HG02938 (cell line): ENCODE data around the gene SOCS6.
"Not testable (repeated sequence)": the region's sequence is repeated elsewhere in the genome, so short reads cannot be mapped to it uniquely, and the experiment has no call there.

ENCODE experiments used
- ATAC-seq: cut with Tn5 transposase; IDR thresholded peaks from one replicate; pipeline ENCODE4 v1.9.1; 2021; ENCODE audit warnings: mild to moderate bottlenecking, moderate library complexity; ENCODE audit not compliant: unreplicated experiment

Gene SOCS6

DNA sequence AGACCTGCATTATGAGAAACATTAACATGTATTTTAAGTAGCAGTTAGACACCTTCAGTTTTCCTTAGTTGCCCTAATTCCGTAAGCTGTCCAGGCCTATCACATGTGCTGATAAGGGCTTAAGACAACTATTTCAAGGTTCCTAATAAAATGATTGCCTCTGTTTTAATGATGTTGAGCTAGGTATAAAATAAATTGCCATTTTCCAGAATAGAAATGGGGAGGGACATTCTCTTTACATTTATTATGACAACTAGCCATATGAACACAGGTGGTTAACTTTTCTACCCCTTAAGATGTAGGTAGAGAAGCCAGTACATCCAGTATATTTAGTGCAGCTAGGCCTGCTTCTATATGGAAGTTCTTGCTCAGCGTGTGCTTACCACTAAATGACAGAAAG is 65.9 kb downstream of the SOCS6 start:
- no peak for ATAC-seq

DNA sequence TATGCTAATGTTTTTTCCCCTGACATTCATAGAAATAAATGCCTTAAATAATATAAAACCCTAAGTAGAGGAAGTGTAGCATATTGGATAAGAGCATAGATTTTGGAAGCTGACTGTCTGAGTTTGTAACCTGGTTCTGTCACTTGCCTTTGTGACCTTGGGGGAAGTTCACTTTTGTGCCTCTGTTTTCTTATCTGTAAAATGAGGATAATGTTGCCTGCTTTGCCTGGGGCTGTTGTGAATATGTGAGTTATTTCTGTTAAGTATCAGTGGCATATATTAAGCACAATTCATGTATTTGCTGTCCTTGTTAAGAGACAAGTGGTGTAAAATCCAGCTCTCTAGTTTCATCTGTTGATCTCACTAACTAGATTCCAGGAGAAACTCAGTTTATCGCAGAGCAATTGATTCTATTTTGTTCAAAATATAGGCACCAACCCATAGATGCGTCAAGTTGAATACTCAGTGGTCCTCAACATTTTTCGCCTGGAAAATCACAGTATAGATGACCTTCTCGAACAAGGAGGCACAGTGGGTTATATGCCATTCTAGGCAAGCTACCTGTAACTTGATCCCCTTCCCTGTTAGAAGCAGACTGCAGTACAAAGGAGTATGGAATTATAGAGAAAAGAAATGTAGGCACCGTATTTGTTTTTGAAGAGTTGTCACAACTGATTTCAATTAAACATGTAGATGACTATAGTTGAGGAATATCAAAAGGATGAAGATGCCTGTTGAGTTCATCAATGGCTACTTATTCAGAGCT is 67.0 kb downstream of the SOCS6 start:
- ATAC-seq = no peak

DNA sequence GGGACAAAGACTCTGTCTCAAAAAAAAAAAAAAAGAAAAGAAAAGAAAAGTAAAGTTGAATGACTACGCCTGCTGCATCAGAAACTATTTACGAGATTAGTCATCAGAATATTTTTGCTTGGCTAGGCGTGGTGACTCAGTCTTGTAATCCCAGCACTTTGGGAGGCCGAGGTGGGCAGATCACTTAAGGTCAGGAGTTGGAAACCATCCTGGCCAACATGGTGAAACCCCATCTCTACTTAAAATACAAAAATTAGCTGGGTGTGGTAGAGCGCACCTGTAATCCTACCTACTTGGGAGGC is 69.2 kb downstream of the SOCS6 start:
- peak; percentile 42 for ATAC-seq

DNA sequence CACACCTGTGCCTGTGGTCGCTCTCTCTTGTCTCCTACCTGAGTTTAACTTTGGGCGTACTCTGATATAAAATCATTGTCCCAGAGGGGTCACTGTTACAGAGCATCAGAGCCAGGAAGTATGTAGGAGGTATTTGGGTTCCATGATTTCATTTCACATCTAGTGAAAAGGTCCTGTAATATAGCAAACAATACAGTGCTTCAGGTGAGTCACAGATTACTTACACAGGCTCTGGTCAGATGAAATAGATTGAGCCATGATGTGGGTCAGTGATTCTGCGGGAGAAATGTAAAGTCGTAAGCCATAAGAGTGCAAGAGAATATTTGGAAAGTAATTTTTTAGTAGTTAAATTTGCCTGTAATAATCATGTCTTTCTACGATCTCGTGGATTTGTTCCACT is 70.2 kb downstream of the SOCS6 start:
- ATAC-seq = no peak

DNA sequence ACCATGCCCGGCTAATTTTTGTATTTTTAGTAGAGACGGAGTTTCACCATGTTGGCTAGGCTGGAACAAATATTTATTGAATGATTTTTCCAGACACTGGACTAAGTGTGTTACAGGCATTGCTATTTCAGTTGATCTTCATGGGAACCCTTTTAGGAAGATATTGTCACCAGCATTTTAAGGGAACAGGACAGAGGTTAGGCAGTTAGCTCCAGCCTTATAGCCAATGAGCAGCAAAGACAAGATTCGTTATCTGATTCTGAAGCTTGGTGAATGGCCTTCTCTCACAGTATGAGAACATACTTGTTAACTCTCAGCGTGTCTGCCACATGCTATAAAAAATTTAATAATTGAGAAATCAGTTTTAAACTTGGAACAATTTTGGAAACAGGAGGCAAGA is 73.4 kb downstream of the SOCS6 start:
- ATAC-seq = no peak

DNA sequence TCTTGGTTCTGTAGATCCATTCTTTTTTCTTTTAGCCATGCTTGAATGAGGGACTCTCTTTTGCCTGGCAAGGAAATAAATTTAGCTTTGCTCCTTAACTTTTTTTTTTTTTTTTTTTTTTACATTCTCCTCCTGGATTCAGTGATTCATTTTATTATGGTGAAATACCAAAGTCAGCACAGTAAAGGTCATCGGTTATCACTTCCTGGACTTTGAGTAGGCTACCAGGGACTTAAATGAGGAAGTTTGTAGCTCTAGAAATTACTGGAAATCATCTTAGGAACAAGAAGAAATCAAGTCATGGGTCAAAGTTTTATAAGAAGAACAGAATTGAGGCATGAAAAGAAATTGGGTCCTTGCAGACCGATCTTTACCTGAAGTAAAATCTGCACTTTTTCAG is 75.0 kb downstream of the SOCS6 start:
- ATAC-seq = no peak

DNA sequence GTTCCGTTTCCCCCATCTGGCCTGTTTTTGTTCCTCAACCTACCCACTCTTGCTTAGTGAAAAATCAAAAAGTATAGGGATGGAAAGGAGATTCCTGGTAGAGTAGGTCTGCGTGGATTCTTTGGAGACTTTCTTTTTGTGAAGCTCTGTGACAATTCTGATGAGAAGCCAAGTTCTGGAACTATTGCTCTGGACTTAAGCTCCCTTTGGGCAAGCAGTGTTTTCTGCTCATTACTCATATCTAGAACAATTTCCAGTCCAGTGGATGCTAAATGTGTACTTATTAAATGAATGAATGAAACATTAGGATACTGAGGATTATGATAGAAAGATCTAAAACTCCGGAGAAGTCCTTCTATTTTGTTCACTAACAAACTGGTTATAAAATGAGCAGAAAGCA is 76.5 kb downstream of the SOCS6 start:
- ATAC-seq = no peak

DNA sequence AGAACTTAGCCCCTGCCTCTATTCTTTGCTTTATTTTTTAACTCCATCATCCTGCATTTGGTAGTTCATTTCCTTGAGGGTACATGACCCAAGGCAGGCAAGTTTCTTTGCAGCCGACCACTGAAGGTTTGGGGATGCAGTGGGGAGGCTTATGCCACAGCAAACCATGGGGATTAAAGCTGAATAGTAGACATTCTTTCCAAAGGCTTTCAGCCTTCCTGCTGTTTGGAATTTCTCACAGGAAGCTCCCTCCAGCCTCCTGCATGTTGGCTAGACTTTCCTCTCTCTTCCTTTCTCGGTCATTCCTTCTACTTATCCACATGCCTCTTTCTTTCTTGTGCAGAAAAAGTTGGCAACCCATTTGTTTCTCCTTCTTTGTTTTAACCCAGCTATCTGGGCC is 77.3 kb downstream of the SOCS6 start:
- ATAC-seq = no peak

DNA sequence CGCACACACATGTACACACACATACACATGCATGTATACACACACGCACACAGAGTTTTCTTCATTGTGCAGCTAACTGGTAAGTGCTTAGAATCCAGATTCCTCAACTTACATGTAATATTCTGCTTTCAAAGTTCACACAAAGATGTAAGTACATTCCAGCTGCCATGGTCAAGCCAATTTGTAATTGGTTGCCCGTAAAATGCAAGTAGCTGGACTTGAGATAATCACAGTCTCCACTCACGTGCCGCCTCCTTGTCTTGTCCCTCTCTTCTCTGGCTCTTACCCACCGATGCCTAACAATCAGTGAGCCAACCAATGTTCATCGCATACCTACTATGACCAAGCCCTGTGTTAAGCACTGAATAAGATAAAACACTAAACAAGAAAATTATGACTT is 77.8 kb downstream of the SOCS6 start:
- no peak for ATAC-seq

DNA sequence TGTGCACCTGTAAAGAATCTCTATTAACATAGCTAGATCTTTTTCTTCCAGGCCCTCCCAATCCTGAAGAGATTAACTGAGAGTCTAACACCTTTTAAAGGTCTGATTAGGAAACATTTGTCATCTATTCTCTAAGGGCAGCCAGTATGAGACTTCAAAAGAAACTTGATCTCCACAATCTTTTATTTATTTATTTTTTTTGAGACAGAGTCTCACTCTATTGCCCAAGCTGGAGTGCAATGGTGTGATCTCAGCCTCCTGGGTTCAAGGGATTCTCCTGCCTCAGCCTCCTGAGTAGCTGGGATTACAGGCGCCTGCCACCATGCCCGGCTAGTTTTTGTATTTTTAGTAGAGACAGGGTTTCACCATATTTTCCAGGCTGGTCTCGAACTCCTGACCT is 78.5 kb downstream of the SOCS6 start:
- not testable (repeated sequence) for ATAC-seq

DNA sequence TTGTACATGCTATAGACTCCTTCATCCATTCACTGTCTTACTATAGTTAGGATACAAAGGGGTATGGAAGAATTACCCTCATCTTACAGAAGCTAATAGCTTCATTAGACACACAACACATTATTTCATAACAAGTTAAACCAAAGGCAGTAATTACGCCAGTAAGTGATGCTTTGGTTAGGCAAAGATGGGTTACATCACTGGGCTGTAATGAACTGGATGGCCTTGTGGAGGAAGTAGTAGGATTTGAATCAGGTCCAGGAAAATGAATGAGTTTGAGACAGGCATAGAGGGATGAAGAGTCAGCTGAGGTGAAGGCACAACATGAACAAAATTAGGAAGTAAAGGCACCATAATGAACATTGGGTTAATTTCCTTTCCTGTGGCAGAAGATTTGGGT is 80.1 kb downstream of the SOCS6 start:
- no peak for ATAC-seq

DNA sequence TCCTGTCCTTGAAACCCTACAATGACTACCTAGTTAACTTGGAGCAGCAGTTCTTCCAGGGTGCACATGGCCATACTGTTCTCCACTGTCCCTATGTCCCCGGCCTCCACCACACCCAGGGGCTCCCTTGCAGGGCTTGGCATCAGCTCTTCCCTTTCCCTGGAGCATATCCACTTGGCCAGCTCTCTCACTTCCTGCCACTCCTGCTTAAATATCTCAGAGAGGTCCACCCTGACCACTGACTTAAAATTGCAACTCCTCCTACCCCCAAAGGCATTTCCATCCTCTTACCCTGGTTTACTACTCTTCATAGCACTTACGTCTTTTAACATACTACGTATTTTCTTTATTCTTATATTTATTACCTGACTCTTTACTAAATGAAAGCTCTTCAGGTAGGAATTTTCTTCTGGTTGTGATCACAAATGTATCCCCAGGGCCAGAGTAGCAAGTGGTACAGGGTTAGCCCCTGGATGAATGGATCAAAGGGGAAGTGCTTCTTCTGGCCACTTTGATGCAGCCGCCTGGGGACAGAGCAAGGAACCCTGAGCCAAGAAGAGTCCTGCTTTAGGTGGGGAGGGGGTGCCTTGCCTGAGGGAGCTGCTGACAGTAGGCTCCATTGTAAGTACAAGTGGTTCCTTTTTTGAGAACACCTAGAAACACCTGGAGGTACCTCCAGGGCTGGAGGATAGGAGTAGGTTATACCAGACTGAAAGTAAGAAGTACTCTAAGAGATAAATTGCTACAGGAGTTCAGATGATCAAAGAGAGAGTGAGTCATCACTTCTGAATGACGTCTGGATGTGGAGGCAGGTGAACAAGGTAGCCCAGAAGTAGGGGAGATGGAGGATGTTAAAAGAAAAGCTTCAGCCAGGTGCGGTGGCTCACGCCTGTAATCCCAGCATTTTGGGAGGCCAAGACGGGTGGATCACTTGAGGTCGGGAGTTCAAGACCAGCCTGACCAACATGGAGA is 82.2 kb downstream of the SOCS6 start:
- no peak for ATAC-seq

DNA sequence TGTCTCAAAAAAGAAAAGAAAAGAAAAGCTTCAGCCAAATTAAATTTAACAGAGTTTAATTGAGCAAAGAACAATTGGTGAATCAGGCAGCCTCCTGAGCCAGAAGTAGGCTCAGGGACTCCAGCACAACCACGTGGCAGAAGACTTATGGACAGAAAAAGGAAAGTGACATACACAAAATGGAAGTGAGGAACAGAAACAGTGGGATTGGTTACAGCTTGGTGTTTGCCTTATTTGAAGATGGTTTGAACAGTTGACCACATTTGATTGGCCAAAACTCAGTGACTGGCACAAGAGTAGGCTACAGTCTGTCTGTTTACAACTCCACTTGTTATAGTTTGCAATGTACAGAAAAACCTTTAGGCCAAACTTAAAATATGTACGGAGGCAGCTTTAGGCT is 83.1 kb downstream of the SOCS6 start:
- no peak for ATAC-seq

DNA sequence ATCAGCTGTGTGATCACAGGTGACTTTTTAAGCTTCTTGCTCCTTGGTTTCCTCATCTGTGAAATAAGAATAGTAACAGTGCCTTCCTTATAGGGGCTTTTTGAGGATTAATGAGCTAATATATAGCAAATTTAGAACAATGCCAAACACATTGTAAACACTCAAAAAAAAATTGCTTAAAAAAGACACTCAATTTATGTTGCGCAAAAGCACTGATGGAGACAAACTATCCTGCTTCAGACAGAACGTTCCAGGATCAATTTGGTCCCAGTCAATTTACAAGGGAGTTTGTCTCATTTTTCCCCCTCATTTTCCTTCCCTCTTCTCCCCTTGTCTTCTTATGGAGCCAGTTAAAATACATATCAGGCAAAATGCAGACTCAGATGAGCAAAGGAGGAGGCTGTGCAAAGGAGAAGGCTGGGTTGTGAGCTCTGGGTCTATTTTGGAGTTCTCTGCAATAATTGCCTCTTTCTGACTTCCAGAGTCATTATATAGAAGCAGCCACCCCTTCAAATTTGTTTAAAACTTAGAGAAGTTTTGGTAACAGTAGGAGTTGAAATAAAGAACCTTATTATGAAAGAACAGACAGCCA is 83.7 kb downstream of the SOCS6 start:
- ATAC-seq = no peak

DNA sequence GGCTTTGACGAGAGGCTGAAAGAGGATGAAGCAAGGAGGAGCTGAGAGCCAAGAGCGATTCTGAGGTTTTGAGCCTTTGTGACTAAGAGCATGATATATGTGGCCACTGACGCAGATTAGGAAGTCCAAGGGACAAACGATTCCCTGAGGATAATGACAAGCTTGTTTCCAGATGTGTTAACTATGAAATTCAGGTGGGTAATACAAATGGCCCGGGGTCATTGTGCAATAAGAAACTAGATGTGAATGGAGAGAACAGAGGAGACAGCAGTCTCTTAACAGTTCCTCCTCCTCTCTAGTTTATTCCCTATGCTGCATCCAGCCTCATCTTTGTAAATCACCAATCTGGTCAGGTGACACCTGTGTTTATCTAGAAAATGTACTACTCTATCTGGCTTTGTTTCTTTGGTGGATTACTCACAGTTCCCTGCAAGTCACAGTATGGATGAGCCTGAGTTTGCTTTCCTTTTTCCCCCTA is 84.2 kb downstream of the SOCS6 start:
- ATAC-seq = no peak

DNA sequence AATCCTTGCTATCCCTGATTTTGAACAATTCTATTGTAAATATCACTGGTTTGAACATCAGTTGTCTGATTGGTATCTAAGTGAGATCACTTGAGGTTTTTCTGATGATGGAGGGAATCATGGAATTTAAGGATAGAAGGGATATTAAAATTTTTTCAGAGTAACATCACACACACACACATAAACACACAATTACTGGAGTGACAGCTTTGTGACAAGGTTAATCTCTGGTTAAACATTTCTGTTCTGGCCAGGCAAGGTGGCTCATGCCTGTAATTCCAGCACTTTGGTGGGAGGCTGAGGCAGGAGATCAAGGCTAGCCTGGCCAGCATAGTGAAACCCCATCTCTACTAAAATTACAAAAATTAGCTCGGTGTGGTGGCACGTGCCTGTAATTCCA is 85.3 kb downstream of the SOCS6 start:
- ATAC-seq = no peak

DNA sequence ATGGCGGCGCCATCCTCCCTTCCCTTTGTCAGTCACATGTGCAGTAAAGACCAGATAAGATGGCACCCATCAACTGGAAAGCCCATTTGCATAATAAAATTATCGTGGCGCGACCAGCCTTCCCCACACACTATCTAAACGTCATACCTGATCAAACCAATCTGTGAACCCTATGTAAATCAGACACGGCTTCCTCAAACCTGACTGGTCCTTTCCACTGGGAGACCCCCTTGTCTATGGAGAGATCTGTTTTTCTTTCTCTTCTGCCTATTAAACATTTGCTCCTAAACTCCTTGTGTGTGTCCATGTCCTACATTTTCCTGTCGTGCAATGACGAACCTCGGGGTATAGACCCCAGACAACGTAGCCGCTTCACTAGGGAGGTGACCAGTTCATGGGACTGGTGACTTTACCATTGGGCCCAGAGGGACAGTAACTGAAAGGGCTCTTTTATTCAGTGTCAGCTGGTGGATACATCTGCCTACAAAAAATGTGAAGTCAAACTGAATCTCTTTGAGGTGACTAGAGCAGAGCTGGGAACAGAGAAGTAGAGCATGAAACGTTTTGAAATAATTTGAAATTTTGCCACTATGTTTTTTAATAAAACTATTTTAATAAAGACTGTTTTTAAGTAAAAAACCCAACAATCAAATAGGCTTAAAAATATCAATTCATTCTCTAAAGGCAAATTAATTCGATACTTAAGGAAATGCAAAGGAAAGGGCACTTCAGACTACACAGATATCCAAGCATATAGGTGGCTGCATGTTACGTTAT is 87.5 kb downstream of the SOCS6 start:
- ATAC-seq = no peak

DNA sequence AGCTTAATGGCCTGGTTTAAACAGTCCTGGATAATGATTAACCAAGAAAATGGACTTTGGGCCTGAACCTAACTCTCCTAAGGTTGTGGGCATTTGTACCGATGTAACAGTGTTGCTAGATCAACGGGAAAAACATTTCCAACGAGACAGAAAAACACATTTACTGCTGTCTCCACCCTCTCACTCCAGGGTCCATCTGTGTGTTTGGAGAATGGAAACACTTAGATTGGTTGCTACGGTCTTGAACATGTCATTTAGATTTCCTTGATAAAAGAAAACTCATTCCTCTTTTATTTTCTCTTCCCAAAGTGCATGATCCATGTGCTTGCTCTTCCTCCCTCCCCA is 88.0 kb downstream of the SOCS6 start:
- no peak for ATAC-seq

DNA sequence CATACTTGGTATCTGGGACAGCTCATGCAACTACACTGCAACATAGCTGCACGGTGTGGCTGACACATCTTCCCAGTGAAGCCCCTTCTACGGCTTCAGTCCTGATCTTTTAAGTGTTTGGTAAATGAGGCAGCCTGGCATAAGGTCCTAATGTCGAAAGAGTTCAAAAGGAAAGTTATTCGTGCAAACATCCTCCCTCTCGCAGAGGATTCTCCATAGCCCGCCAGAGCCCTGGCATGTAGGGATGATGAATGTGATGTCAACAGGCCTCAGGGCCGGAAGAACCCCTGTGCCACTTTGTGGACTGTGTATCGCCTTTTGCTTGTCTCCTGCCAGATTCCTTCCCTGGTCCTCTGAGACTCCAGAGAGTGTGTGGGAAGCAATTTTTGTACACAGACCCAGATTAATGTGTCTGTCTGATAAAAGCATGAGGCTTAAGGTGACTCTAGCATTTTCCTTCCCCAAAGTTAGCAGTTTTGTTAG is 88.5 kb downstream of the SOCS6 start:
- no peak for ATAC-seq

DNA sequence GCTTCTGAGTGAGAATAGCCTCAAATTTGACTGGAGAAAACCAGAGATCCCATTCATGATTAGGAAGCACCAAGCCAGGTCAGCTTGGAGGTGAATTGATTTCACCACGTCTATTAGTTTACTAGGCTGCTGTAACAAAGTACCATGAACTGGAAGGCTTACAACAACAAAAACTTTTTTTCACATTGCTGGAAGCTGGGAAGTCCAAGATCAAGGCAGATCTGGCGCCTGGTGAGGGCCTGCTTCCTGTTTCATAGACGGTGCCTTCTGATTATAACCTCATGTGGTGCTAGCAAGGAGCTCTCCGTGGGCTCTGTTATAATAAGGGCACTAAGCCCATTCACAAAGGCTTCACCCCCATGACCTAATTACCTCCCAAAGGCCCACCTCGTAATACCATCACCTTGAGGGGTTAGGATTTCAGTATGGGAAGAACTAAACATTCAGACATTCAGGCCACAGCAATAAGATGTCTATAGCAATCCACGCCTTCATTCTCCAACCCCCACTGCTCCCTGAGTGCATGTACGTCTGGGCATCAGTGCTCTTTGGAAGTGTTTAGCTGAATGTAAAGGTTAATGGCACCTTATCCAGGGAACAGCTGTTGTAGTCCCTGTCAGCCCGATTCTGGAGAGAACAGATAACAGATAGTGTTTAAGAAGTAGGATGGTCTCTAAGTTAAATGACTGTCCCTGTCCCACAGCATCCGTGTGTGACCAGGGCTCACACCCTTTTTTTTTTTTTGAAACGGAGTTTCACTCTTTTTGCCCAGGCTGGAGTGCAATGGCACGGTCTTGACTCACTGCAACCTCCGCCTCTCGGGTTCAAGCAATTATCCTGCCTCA is 89.2 kb downstream of the SOCS6 start:
- ATAC-seq = no peak
